ENCODE data around the gene TBC1D22A. TPM values are rescaled to one million over a fixed set of nuclear protein-coding genes. Genes with fewer than 3 reads are reported as not detected.

TBC1D22A gene
- total RNA-seq, 4 donors from 2014 or later: 31.2 to 111 (median 41.8) TPM

DNA sequence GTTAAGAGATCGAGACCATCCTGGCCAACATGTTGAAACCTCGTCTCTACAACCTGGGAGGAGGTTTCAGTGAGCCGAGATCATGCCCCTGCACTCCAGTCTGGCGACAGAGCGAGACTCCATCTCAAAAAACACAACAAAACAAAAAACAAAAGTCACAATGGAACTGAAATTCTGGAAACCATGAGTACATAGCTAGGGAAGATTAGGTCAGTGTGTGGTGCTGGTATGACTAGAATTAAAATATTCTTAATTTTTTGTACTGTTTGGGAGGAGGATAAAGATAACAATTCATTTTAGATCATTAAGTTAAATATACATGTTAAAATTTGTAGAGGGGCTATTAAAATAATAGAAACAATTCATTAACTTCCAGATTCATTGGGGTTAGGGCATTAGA is 344.4 kb downstream of the TBC1D22A start:
- TF ChIP-seq, protein P1, sequence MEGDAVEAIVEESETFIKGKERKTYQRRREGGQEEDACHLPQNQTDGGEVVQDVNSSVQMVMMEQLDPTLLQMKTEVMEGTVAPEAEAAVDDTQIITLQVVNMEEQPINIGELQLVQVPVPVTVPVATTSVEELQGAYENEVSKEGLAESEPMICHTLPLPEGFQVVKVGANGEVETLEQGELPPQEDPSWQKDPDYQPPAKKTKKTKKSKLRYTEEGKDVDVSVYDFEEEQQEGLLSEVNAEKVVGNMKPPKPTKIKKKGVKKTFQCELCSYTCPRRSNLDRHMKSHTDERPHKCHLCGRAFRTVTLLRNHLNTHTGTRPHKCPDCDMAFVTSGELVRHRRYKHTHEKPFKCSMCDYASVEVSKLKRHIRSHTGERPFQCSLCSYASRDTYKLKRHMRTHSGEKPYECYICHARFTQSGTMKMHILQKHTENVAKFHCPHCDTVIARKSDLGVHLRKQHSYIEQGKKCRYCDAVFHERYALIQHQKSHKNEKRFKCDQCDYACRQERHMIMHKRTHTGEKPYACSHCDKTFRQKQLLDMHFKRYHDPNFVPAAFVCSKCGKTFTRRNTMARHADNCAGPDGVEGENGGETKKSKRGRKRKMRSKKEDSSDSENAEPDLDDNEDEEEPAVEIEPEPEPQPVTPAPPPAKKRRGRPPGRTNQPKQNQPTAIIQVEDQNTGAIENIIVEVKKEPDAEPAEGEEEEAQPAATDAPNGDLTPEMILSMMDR (IDR thresholded peaks at IDR 0.05): no peak
- TF ChIP-seq EP300 (IDR thresholded peaks at IDR 0.05; ENCODE audit: low read depth): no peak
- no peak for TF ChIP-seq POLR2AphosphoS5 (IDR thresholded peaks at IDR 0.05)
- no peak for TF ChIP-seq POLR2A (IDR thresholded peaks at IDR 0.05)
- H3K27ac ChIP-seq: no peak overlapping the region
- H3K4me1 ChIP-seq: no peaks in the 10 kb centered on the region
- WGBS, 2 donors (ENCODE audit: low coverage in 1 of 2): 93% methylated on average over 5 of the region's 5 CpGs; no CpG with 5 or more reads in 1 of the 2 donors
- in situ Hi-C loops (cut with MboI; ENCODE audit: low pct_ligation_motif_present in 1 of 4, low pct_unique_long_range_greater_than_20kb in 1 of 4, low sequenced_read_pairs in 3 of 4) (no loop called here), intact Hi-C loops (cut with DNase I; ENCODE audit: low total_unique reads) (no loop called here)
- no peaks in the 10 kb centered on the region for H3K27me3 ChIP-seq
- DNase-seq: no peak
- no peaks in the 10 kb centered on the region for H3K36me3 ChIP-seq
- no peaks in the 10 kb centered on the region for H3K9me3 ChIP-seq
- no peak overlapping the region for H3K4me3 ChIP-seq

DNA sequence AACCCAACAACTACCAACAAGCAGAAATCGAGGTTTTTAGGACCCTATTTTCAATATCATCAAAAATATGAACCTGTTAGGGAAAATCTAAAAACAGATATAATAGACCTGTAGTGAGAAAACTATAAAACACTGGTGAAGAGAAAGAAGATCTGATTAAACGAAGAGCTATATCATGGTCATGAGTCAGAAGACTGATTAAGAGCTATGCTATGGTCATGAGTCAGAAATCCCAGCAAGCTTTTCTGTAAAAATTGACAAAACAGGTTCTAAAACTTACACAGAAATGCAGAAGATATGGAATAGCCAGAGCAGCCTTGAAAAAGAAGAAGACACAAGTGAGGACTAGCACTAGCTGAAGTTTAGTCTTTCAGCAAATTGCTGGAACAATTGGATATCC is 345.0 kb downstream of the TBC1D22A start:
- DNase-seq: no peak
- intact Hi-C loops (cut with DNase I; ENCODE audit: low total_unique reads) (no loop called here), in situ Hi-C loops (cut with MboI; ENCODE audit: low pct_ligation_motif_present in 1 of 4, low pct_unique_long_range_greater_than_20kb in 1 of 4, low sequenced_read_pairs in 3 of 4) (no loop called here)
- no peaks in the 10 kb centered on the region for H3K27me3 ChIP-seq
- no peaks in the 10 kb centered on the region for H3K9me3 ChIP-seq
- TF ChIP-seq, protein P1 (IDR thresholded peaks at IDR 0.05): no peak
- no peak for TF ChIP-seq POLR2A (IDR thresholded peaks at IDR 0.05)
- no peak for TF ChIP-seq POLR2AphosphoS5 (IDR thresholded peaks at IDR 0.05)
- no peak for TF ChIP-seq EP300 (IDR thresholded peaks at IDR 0.05; ENCODE audit: low read depth)
- no peak overlapping the region for H3K27ac ChIP-seq
- 85 to 94% methylated on average over 2 of the region's 2 CpGs for WGBS, 2 donors (ENCODE audit: low coverage in 1 of 2)
- H3K4me1 ChIP-seq: no peaks in the 10 kb centered on the region
- H3K36me3 ChIP-seq: no peaks in the 10 kb centered on the region
- no peak overlapping the region for H3K4me3 ChIP-seq

DNA sequence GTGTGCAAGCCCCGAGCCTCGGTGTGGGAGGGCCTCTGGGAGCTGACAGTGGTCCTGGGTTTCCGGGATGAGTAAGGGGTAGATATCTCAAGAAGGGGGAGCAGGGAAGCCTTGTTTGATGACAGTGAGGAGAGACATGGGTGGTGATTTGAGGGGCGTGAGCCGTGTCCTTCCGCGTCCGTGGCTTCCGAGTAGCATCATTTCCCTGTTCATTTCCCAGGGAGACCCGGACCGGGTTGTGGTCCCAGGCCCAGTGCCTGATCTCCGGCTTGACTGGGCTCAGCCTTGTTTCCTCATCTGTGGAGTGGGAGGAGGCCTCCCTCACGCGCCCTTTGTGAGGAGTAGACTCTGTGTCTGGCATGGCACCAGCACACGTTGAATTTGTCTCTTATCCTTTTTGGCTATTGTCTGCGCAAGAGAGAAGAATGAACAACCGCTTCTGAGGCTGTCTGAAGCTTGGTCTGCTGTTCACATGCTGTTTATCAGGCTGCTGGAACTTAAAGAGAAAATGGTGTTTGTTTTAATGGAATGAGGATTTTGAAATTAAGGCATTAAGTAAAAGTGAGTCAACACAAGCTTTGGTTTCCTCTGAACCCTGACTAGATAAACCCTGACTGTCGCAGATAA is 348.5 kb downstream of the TBC1D22A start:
- WGBS, 2 donors (ENCODE audit: low coverage in 1 of 2): 86 to 93% methylated on average over 1 to 18 of the region's 18 CpGs
- in situ Hi-C loops (cut with MboI; ENCODE audit: low pct_ligation_motif_present in 1 of 4, low pct_unique_long_range_greater_than_20kb in 1 of 4, low sequenced_read_pairs in 3 of 4): no loop called here

DNA sequence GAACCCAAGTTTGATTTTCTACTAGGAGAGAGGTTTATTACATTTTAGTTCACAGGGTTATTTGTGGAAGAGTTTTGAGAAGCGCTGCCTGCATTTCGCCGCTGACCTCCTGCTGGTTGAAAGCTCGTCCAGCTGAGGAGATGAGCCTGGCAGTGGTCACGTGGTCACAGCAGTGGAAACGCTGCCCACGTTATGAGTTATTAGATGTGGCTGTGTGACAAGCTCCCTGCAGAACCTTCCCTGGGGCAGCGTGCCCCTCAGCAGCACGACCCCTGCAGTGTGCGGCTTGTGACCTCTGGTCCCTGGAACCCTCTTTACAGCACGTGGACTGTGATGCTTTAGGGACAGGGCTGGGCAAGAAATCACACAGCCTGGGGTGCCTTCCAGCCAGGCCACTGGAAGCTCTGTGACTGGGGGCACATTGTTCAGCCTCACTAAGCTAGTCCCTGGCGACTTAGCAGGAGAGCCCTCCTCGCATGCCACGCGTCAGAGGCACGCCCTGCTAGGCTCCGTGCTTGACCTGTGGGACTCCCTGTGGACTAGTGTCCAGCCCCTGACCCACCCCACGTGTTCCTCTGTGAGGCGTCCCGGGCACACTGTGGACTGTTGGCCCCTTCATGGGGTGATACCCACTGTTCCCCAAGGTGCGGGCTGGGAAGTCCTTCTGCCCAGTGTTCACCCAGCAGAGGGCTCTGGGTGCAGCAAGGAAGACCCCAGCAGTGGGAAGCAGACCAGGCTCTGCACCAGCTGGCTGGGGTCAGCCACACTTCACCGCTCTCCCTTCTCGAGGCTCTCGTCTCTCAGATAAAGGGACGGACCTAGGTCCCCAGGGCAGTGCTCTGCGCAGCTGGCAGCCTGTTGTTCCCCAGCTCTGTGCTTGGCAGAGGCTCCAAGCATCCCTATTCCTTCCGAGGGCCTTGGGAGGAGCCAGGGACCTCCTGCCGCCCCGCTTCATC is 349.5 kb downstream of the TBC1D22A start:
- no peak overlapping the region for H3K4me3 ChIP-seq
- WGBS, 2 donors (ENCODE audit: low coverage in 1 of 2): 79 to 90% methylated on average over 6 to 21 of the region's 29 CpGs
- no peak overlapping the region for H3K27ac ChIP-seq
- intact Hi-C loops (cut with DNase I; ENCODE audit: low total_unique reads) (no loop called here), in situ Hi-C loops (cut with MboI; ENCODE audit: low pct_ligation_motif_present in 1 of 4, low pct_unique_long_range_greater_than_20kb in 1 of 4, low sequenced_read_pairs in 3 of 4) (no loop called here)
- TF ChIP-seq POLR2AphosphoS5 (IDR thresholded peaks at IDR 0.05): no peak
- no peak for TF ChIP-seq POLR2A (IDR thresholded peaks at IDR 0.05)
- no peak for TF ChIP-seq EP300 (IDR thresholded peaks at IDR 0.05; ENCODE audit: low read depth)
- TF ChIP-seq, protein P1 (IDR thresholded peaks at IDR 0.05): no peak
- no peaks in the 10 kb centered on the region for H3K9me3 ChIP-seq
- H3K36me3 ChIP-seq: no peaks in the 10 kb centered on the region
- no peak for DNase-seq
- H3K4me1 ChIP-seq: no peaks in the 10 kb centered on the region
- no peaks in the 10 kb centered on the region for H3K27me3 ChIP-seq

More for the DNA sequence above, 348.5 kb downstream of the TBC1D22A start:
- intact Hi-C loops (cut with DNase I; ENCODE audit: low total_unique reads): no loop called here
- Histone ChIP-seq H3K36me3 (no peaks in the 10 kb centered on the region), H3K27ac (no peak overlapping the region), H3K4me1 (no peaks in the 10 kb centered on the region), H3K4me3 (no peak overlapping the region), H3K27me3 (no peaks in the 10 kb centered on the region), H3K9me3 (no peaks in the 10 kb centered on the region)
- DNase-seq: no peak
- TF ChIP-seq, protein P1 (IDR thresholded peaks at IDR 0.05): no peak
- TF ChIP-seq POLR2A (IDR thresholded peaks at IDR 0.05) (no peak), POLR2AphosphoS5 (IDR thresholded peaks at IDR 0.05) (no peak), EP300 (IDR thresholded peaks at IDR 0.05; ENCODE audit: low read depth) (no peak)

Data from transverse colon (tissue), 4 donors.